HUES6 (cell line): ENCODE results near the gene SH3RF3.

ENCODE experiments used
- H3K27ac ChIP-seq: 2 replicates; pipeline ENCODE4 v1.7.0; 2013; ENCODE audit warnings: low read depth, mild to moderate bottlenecking, low read length, inconsistent platforms
- H3K27me3 ChIP-seq: 2 replicates; pipeline ENCODE4 v1.6.1; 2013; ENCODE audit warnings: low read length; ENCODE audit not compliant: control insufficient read depth, insufficient read depth
- H3K36me3 ChIP-seq: 2 replicates; pipeline ENCODE4 v1.6.1; 2013; ENCODE audit warnings: low read length; ENCODE audit not compliant: control insufficient read depth, insufficient read depth
- H3K4me1 ChIP-seq: 2 replicates; pipeline ENCODE4 v1.6.1; 2013; ENCODE audit warnings: low read length; ENCODE audit not compliant: control insufficient read depth, insufficient read depth
- H3K4me3 ChIP-seq: 2 replicates; pipeline ENCODE4 v1.5.1; 2013; ENCODE audit warnings: low read depth, low read length
- H3K9ac ChIP-seq: one replicate; pipeline ENCODE4 v1.6.1; 2013; ENCODE audit warnings: mild to moderate bottlenecking, low read length
- H3K9me3 ChIP-seq: 2 replicates; pipeline ENCODE4 v1.6.1; 2013; ENCODE audit warnings: low read depth, low read length; ENCODE audit not compliant: control insufficient read depth, insufficient read depth

Gene SH3RF3

DNA sequence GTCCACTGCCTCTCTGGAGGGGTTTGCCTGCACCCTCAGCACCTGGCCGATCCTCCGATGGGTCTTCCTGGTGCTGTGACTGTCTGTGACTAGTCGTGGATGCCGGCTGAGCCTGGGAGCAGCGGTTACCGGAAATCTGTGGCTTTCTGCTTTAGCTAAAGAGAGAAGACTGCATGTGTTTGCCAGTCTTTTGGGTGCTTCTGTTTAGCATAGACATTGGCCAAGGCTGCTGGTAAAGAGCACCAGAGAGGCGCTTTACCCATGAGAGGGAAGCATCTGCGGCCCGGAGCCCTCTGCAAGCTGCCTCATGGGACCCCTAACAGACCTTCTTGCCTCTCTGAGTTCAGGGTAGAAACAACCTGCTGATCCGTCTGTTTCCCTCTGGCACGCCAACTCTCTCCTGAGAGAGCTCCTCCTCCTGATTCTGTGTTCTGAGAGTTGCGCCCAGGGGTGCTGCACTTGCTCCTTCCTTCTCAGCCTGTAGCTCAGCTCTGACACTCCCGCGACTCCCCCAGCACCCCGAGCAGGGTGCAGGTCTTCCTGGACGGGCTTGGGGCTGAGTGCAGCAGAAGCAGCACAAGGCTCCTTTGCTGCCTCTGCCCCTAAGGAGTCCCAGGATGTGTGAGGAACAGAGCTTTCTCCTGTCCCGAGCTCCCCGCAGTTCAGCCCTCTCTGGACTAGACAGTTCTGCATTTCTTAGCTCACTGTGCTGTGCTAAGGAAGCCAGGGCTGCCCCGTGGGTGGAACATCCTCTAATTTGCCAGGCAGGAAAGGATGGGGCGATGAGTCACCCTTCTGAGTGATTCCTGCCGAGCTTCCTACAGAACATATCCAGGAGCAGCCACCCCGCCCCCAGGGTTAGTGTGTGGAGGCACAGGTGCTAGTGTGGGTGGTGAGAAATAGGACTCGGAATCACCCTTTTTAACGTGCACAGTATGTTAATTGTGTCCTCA is 203.2 kb downstream of the SH3RF3 start:
- Histone ChIP-seq H3K27me3 (no peaks in the 10 kb centered on the region), H3K4me3 (no peak overlapping the region), H3K9me3 (peaks cover 7% of the 10 kb centered on the region), H3K4me1 (peaks cover 16% of the 10 kb centered on the region), H3K9ac (no peak overlapping the region), H3K27ac (no peak overlapping the region), H3K36me3 (no peaks in the 10 kb centered on the region)

DNA sequence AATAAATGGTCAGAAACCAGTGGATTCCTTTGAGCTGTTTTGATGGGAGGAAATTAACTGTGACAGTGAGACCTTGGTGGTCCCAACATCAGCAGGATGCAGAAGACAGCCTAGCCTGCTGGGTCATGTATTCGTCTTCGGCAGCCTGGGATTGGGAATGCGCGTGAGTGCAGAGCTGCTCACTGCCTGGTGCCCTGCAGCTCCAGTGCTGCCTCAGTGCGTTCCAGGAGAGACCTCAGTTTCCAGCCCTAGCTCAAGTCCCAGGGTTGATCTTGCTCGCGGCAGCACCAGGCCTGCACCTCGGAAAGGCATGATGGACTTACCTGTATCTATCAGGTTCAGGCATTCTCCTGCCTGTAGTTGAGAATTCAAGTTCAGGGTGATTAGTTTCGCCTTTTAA is 203.9 kb downstream of the SH3RF3 start:
- Histone ChIP-seq H3K27ac (no peak overlapping the region), H3K4me1 (peaks cover 16% of the 10 kb centered on the region), H3K36me3 (no peaks in the 10 kb centered on the region), H3K9ac (no peak overlapping the region), H3K27me3 (no peaks in the 10 kb centered on the region), H3K9me3 (peaks cover 7% of the 10 kb centered on the region), H3K4me3 (no peak overlapping the region)

DNA sequence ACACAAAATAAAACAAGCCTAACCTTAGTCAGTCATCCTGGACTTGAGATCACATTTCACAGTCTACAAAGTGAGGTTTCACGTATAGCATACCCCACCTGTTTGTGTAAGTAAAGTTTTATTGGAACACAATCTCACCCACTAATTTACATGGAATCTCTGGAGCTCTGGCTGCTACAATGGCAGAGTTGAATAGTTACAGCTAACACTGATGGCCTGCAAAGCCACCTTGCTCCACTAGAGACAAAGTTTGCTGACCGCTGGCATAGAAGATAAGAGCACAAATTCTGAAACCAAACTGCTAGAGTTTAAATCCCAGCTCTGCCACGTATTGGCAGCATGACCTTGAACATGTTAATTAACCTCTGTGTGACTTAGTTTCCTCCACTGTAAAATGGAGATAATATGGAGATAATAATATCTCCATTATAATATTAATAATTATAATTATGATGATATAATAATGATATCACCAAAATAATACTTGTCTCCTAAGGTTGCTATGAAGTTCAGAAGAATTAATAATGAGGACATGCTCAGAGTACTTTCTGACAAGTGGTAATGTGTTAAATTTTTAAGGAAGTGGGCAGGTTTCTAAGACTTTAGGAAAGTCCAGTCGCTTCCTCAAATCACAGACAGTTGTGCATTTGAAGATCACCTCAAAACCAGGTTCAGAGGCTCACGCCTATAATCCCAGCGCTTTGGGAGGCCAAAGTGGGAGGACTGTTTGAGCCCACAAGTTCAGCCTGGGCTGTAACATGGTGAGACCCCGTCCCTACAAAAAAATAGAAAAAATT is 204.6 kb downstream of the SH3RF3 start:
- Histone ChIP-seq H3K9me3 (peaks cover 2% of the 10 kb centered on the region), H3K27me3 (no peaks in the 10 kb centered on the region), H3K27ac (no peak overlapping the region), H3K4me1 (peaks cover 16% of the 10 kb centered on the region), H3K36me3 (no peaks in the 10 kb centered on the region), H3K9ac (no peak overlapping the region), H3K4me3 (no peak overlapping the region)

DNA sequence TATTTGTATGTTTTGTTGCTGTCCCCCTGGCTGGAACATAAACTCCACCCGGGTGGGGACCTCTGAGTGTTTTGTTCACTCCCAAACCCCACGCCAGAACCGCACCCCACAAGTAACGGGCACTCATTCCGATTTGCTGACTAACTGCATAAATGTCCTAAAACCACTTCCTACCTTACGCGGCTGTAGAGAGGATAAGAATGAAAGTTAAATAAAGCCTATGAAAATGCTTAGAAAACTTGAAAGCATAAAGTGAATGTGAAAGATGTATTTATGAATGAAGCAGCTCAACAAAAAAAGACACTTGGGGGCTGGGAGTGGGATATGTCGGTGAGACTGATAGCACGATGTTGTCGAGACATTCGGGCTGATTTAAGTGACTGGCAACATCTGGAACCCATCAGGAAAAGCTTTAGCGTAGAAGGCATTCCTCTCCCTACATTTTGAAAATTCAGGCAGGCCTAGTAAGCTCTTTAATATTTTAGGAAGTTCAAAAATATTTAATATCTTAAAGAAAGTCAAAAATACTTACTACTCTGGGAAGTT is 206.7 kb downstream of the SH3RF3 start:
- Histone ChIP-seq H3K27me3 (no peaks in the 10 kb centered on the region), H3K4me3 (no peak overlapping the region), H3K9ac (no peak overlapping the region), H3K36me3 (no peaks in the 10 kb centered on the region), H3K4me1 (peaks cover 16% of the 10 kb centered on the region), H3K27ac (no peak overlapping the region), H3K9me3 (peaks cover 6% of the 10 kb centered on the region; the same call in 1 of the 2 replicates)

DNA sequence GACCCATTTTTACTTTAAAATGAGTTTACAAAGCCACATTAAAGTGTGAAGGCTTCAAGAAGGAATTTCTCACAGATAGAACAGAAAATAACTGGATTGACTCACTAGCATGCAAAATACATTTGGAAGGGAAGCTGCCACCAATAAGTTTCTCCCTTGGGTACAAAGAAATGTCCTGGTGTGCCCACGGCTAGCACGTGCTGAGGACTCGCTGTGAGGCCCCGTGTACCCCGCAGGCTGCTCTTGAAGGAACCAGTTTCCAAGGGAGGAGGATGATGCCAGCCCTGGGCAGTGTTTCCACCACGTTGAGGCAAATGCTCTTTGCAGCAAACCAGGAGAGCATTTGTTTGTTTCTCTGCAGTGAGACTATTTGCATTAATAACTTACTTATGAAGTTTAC is 207.3 kb downstream of the SH3RF3 start:
- no peaks in the 10 kb centered on the region for H3K27me3 ChIP-seq
- no peak overlapping the region for H3K4me3 ChIP-seq
- peaks cover 16% of the 10 kb centered on the region for H3K4me1 ChIP-seq
- no peak overlapping the region for H3K27ac ChIP-seq
- H3K9ac ChIP-seq = no peak overlapping the region
- no peaks in the 10 kb centered on the region for H3K36me3 ChIP-seq
- H3K9me3 ChIP-seq = peaks cover 6% of the 10 kb centered on the region; the same call in 1 of the 2 replicates

DNA sequence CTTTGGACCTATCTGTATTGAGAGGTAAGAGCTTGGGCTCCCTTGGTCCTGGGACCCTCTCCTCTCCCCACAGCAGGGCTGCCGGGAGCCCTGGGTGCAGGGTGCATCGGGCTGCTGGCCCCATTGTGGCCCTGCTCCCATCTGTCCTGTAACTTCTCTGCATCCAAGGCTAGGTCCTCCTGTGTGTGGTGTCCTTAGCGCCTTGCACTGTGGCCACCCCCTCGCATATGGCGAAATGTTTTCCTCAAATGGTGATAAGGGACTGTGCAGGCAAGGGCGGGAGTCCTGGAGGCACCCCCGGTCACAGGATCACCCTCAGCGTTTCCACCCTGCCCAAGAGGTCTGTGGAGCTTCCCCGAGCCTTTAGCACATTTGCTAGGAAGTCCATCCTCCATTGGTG is 208.2 kb downstream of the SH3RF3 start:
- Histone ChIP-seq H3K36me3 (no peaks in the 10 kb centered on the region), H3K9me3 (peaks cover 6% of the 10 kb centered on the region; the same call in 1 of the 2 replicates), H3K4me3 (no peak overlapping the region), H3K9ac (no peak overlapping the region), H3K4me1 (peaks cover 11% of the 10 kb centered on the region), H3K27ac (no peak overlapping the region), H3K27me3 (no peaks in the 10 kb centered on the region)

DNA sequence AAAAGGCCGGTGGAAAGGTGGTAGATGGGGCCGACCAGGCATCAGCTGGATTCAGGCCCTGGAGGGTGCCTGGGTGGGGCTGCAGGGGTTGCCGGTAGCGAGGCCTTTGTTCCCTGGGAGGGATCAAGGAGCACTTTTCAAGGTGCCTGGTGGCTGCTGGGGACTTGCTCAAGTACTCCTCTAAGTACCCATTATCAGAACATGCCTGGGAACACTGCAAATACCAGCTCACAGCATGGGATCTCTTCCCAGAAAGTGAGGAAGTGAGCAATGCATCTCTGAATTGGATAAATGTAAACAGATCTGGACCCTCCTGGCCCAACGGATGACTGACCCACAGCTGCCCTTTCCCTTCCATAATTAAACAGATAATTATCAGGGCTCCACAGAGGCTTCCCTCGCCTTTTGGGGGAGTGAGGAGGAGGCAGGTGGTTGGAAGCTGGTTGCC is 210.5 kb downstream of the SH3RF3 start:
- Histone ChIP-seq H3K27ac (no peak overlapping the region), H3K9ac (no peak overlapping the region), H3K36me3 (no peaks in the 10 kb centered on the region), H3K27me3 (no peaks in the 10 kb centered on the region), H3K9me3 (peaks cover 6% of the 10 kb centered on the region; the same call in 1 of the 2 replicates), H3K4me1 (no peaks in the 10 kb centered on the region), H3K4me3 (no peak overlapping the region)

DNA sequence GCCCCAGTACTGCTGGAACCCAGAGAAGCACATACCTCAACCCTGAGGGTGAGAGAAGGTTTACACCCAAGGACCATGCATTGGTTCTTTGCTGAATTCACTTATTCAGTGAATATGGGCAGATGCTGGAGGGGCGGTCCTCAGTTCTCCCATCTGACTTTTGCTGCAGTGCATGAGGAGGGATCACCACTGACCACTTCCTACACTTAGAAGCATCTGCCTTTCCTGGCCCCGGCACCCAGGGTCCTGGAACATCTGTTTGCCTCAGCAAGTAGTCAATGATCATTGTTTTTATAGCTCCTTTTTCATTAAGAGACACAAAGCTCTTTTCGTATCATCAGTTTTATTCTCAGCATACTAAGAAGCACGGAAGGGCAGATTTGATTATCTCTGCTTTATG is 211.4 kb downstream of the SH3RF3 start:
- H3K27ac ChIP-seq = no peak overlapping the region
- no peak overlapping the region for H3K4me3 ChIP-seq
- peaks cover 6% of the 10 kb centered on the region; the same call in 1 of the 2 replicates for H3K9me3 ChIP-seq
- no peaks in the 10 kb centered on the region for H3K4me1 ChIP-seq
- H3K27me3 ChIP-seq = no peaks in the 10 kb centered on the region
- no peak overlapping the region for H3K9ac ChIP-seq
- no peaks in the 10 kb centered on the region for H3K36me3 ChIP-seq

DNA sequence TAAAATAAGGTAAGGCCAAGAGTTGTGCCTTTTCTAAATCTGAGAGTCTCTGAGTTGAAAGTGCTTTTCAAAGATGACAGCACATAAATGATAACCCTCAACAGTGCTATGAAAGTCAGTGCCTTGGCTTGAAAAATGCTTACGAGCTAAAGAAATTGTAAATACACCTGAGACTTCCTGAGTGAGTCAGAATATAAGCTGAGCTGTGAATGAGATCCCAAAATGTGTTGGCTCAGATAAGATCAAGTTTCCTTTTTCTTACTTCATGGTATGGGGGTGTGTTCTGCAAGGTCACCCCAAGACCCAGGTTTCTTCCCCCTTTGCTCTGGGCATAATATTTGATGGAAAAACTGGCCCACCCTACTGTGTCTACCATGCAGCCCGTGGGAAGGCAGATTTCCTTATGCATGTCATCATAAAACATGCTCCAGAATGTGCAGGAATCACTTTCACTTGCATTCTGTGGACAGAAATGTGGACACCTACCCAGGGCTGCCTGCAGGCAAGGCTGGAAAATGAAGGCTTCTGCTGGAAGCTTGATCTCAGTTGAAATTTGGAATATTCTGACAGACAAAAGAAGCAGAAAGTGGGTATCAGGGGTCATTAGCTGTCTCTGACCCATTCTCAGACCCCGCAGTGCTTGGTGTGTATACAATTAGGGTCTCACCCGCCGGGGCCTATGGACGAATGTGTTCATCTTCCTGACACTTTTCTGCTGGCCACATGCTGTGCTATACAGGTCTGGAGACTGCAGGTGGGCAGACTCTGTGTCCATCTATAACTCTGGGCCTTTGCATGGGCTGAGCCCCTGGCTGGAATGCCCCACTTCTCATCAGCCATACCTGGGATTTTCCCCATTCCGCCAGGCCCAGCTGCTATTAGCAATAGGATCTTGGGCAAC is 212.6 kb downstream of the SH3RF3 start:
- Histone ChIP-seq H3K36me3 (no peaks in the 10 kb centered on the region), H3K4me1 (no peaks in the 10 kb centered on the region), H3K27ac (no peak overlapping the region), H3K9me3 (peaks cover 6% of the 10 kb centered on the region; the same call in 1 of the 2 replicates), H3K9ac (no peak overlapping the region), H3K4me3 (no peak overlapping the region), H3K27me3 (no peaks in the 10 kb centered on the region)

DNA sequence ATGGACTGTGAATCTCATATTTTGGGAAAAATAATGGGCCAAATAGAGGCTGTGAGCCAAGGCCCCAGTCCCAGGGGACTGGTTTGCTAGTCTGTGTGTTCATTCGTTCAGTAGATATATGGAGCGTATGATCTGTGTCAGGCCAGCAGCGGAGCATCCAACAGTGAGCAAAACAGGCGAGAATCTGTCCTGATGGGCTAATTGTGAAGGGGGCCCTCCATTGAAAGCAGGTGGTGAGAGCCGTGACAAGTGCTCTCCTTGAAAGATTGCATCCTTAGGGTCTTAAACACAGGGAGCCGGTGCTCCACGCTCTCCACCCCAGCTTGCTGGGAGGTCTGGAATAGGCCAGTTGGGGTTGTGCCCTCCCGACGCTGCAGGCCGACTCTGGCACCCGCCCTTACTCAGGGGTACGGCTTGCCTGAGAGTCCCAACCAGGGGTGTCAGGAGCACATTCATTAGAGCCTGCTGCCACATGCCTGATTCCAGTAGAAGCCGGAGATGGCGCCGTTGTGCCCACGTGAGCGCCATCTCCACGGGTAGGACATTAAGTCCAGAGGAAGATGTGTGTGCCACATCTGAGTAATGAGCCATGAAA is 213.3 kb downstream of the SH3RF3 start:
- no peaks in the 10 kb centered on the region for H3K4me1 ChIP-seq
- H3K9ac ChIP-seq = no peak overlapping the region
- no peaks in the 10 kb centered on the region for H3K36me3 ChIP-seq
- no peak overlapping the region for H3K4me3 ChIP-seq
- H3K9me3 ChIP-seq = peaks cover 6% of the 10 kb centered on the region; the same call in 1 of the 2 replicates
- no peaks in the 10 kb centered on the region for H3K27me3 ChIP-seq
- no peak overlapping the region for H3K27ac ChIP-seq
